PC-3 (cell line): Measurements from ENCODE around the gene PACRGL. TPM values are rescaled to one million over a fixed set of nuclear protein-coding genes. Genes with fewer than 3 reads are reported as not detected.

ENCODE experiments used
- ATAC-seq: fragments of 200-7000 bp; cut with Tn5 transposase; 2 replicates; pipeline ENCODE4 v1.9.1; 2020; ENCODE audit warnings: mild to moderate bottlenecking, moderate library complexity
- BruUV-seq: library from RNA; stranded (reverse); fragments of 400-500 nt; replicated peaks from 2 replicates; lab custom pipeline; 2021; lab: Mats Ljungman, UMichigan
- CTCF ChIA-PET: fragments of 300-600 bp; sonication (Branson Sonifier 250); formaldehyde crosslinking; loops from one replicate; lab custom pipeline; 2022; ENCODE audit warnings: antibody characterized with exemption; lab: Charles Lee
- POLR2A ChIA-PET: fragments of 300-600 bp; sonication (Branson Sonifier 250); formaldehyde crosslinking; loops from one replicate; lab custom pipeline; 2022; ENCODE audit warnings: antibody characterized with exemption; ENCODE audit not compliant: unreplicated experiment; lab: Charles Lee
- DNase-seq: peaks from one replicate; pipeline ENCODE4 v3.0.0-alpha.2; 2015
- H2AFZ ChIP-seq: fragments of 300-600 bp; sonication (generic); 2 replicates; pipeline ENCODE4 v1.6.0; 2016; ENCODE audit warnings: antibody characterized with exemption, low read length
- H3F3A ChIP-seq: fragments of 300-600 bp; sonication (generic); one replicate; pipeline ENCODE4 v1.6.0; 2017; ENCODE audit warnings: antibody characterized with exemption, low read length, control low read depth, mild to moderate bottlenecking; ENCODE audit not compliant: unreplicated experiment
- H3K27ac ChIP-seq: fragments of 300-600 bp; sonication (generic); 2 replicates; pipeline ENCODE4 v1.5.1; 2016; ENCODE audit warnings: mild to moderate bottlenecking, low read length
- H3K27me3 ChIP-seq: fragments of 300-600 bp; sonication (generic); 2 replicates; pipeline ENCODE4 v1.6.1; 2016; ENCODE audit warnings: low read length, mixed read lengths
- H3K36me3 ChIP-seq: fragments of 300-600 bp; sonication (generic); 2 replicates; pipeline ENCODE4 v1.6.1; 2016; ENCODE audit warnings: low read depth, mixed run types, low read length, mixed read lengths
- H3K4me1 ChIP-seq: fragments of 300-600 bp; sonication (generic); 2 replicates; pipeline ENCODE4 v1.5.1; 2016; ENCODE audit warnings: low read length; ENCODE audit not compliant: insufficient read depth
- H3K4me2 ChIP-seq: fragments of 300-600 bp; sonication (generic); 2 replicates; pipeline ENCODE4 v1.6.0; 2016; ENCODE audit warnings: low read length
- H3K4me3 ChIP-seq: fragments of 300-600 bp; sonication (generic); 2 replicates; pipeline ENCODE4 v1.5.1; 2016; ENCODE audit warnings: mild to moderate bottlenecking, low read length, mixed read lengths
- H3K79me2 ChIP-seq: fragments of 300-600 bp; sonication (generic); 2 replicates; pipeline ENCODE4 v1.6.1; 2017; ENCODE audit warnings: low read length, mixed read lengths
- H3K9ac ChIP-seq: fragments of 300-600 bp; sonication (generic); 2 replicates; pipeline ENCODE4 v1.6.0; 2016; ENCODE audit warnings: mild to moderate bottlenecking, low read length
- H3K9me2 ChIP-seq: fragments of 300-600 bp; sonication (generic); replicated peaks from 2 replicates; pipeline ENCODE4 v1.6.1; 2016; ENCODE audit warnings: mixed run types, low read length, mixed read lengths
- H3K9me3 ChIP-seq: fragments of 300-600 bp; sonication (generic); 2 replicates; pipeline ENCODE4 v1.6.1; 2016; ENCODE audit warnings: low read length, mixed read lengths
- H4K20me1 ChIP-seq: fragments of 300-600 bp; sonication (generic); 2 replicates; pipeline ENCODE4 v1.6.1; 2016; ENCODE audit warnings: low read length, mixed read lengths
- CTCF ChIP-seq: fragments of 300-600 bp; sonication (generic); conservative IDR thresholded peaks from 2 replicates; pipeline ENCODE4 v1.5.1; 2017; ENCODE audit warnings: antibody characterized with exemption, low read depth, mild to moderate bottlenecking, low read length
- EZH2 ChIP-seq: fragments of 300-600 bp; sonication (generic); IDR thresholded peaks from one replicate; pipeline ENCODE4 v1.6.1; 2017; ENCODE audit warnings: antibody characterized with exemption, mild to moderate bottlenecking, low read length; ENCODE audit not compliant: unreplicated experiment
- EZH2phosphoT487 ChIP-seq: fragments of 300-600 bp; sonication (generic); IDR thresholded peaks from 2 replicates; pipeline ENCODE4 v1.6.1; 2018; ENCODE audit warnings: mild to moderate bottlenecking, antibody characterized with exemption, low read length, borderline replicate concordance
- intact Hi-C: fragments of 100-400 bp; cut with micrococcal nuclease; formaldehyde crosslinking; loops from 2 replicates; pipeline ENCODE4 v1.9.0; 2023
- total RNA-seq: library from RNA; depleted of rRNA; stranded (reverse); fragments of >200 nt; gene quantifications from 2 replicates; pipeline ENCODE4 v1.2.3, GENCODE V29; 2014

The PACRGL gene
- total RNA-seq, 1 experiment from 2014 or later = 25.9 TPM

GRCh38 chr4:20696815-20697214 lies 3.4 kb upstream of the PACRGL start:
- Histone ChIP-seq H3K4me3 (no peak overlapping the region), H3K9me3 (no peaks in the 10 kb centered on the region), H3K9ac (no peak overlapping the region), H4K20me1 (no peaks in the 10 kb centered on the region), H3K4me2 (no peak overlapping the region), H2AFZ (no peak overlapping the region), H3K4me1 (peaks cover 3% of the 10 kb centered on the region; the same call in 1 of the 2 replicates), H3K9me2 (no peaks in the 10 kb centered on the region), H3K79me2 (peaks cover 15% of the 10 kb centered on the region), H3K27ac (no peak overlapping the region), H3F3A (no peaks in the 10 kb centered on the region), H3K27me3 (no peaks in the 10 kb centered on the region), H3K36me3 (no peaks in the 10 kb centered on the region)
- ChIA-PET CTCF (no interaction called here), POLR2A (no interaction called here)
- no peak for TF ChIP-seq EZH2phosphoT487
- TF ChIP-seq CTCF = no peak
- TF ChIP-seq EZH2 = no peak
- intact Hi-C loops = no loop called here
- no TSS peak for BruUV-seq
- ATAC-seq (no peak), DNase-seq (no peak)

DNA sequence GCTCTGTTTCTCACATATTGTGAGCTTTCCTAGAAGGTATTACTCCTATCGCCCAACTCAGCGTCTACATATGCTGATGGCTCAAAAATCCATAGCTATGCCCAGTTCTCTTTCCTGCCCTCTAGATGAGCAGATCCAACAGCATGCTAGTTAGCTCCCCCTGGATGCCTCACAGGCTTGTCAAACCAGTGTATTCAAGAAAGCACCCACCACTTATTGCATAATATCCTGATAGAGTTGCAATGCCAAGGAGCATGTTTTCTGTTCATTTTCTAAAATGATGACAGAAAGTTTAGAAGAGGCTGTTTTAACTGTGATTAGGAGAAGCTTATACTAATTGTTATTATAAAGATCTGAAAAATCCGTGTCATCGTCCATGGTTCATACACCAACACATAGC lies 1.9 kb upstream of the PACRGL start:
- Histone ChIP-seq H3K36me3 (no peaks in the 10 kb centered on the region), H3K9me3 (no peaks in the 10 kb centered on the region), H3K79me2 (peaks cover 29% of the 10 kb centered on the region), H2AFZ (no peak overlapping the region), H3K4me1 (peaks cover 3% of the 10 kb centered on the region; the same call in 1 of the 2 replicates), H3K27ac (no peak overlapping the region), H3K9me2 (no peaks in the 10 kb centered on the region), H3F3A (no peaks in the 10 kb centered on the region), H4K20me1 (no peaks in the 10 kb centered on the region), H3K4me3 (no peak overlapping the region), H3K4me2 (no peak overlapping the region), H3K9ac (no peak overlapping the region), H3K27me3 (no peaks in the 10 kb centered on the region)
- intact Hi-C loops = no loop called here
- TF ChIP-seq EZH2 (no peak), CTCF (no peak), EZH2phosphoT487 (no peak)
- BruUV-seq = no TSS peak
- ChIA-PET POLR2A (no interaction called here), CTCF (no interaction called here)
- ATAC-seq (no peak), DNase-seq (no peak)

- DNase-seq (no peak), ATAC-seq (no peak)
- no TSS peak for BruUV-seq
- Histone ChIP-seq H3K4me2 (no peak overlapping the region), H3F3A (no peaks in the 10 kb centered on the region), H3K27me3 (no peaks in the 10 kb centered on the region), H3K36me3 (no peaks in the 10 kb centered on the region), H3K9ac (no peak overlapping the region), H3K79me2 (peaks cover 29% of the 10 kb centered on the region), H3K4me3 (no peak overlapping the region), H3K4me1 (peaks cover 3% of the 10 kb centered on the region; the same call in 1 of the 2 replicates), H3K9me3 (no peaks in the 10 kb centered on the region), H4K20me1 (no peaks in the 10 kb centered on the region), H3K9me2 (no peaks in the 10 kb centered on the region), H2AFZ (no peak overlapping the region), H3K27ac (no peak overlapping the region)
- no peak for TF ChIP-seq CTCF
- TF ChIP-seq EZH2phosphoT487 = no peak
- no peak for TF ChIP-seq EZH2
- CTCF ChIA-PET = no interaction called here
- POLR2A ChIA-PET = no interaction called here
- intact Hi-C loops = no loop called here
These were observed 1.4 kb upstream of the PACRGL start for GRCh38 chr4:20698820-20699219.
